K562 (cell line): Measurements from ENCODE around the gene TAF3. TPM values are rescaled to one million over a fixed set of nuclear protein-coding genes. Genes with fewer than 3 reads are reported as not detected.
A peak's percentile ranks its signal among the peaks of the same experiment; 100 is the strongest.

ENCODE experiments used
- BRCA1 ChIP-seq, 2 experiments: fragments of 450-650 bp in 1 of 2; sonication (generic) in 1 of 2; formaldehyde crosslinking in 1 of 2; IDR thresholded peaks; 2 replicates each; pipeline versions ENCODE4 v1.5.0 to v1.6.1; 2017 to 2020; ENCODE audit warnings: mild to moderate bottlenecking in 1 of 2, missing genetic modification reagents in 1 of 2
- ESRRA ChIP-seq: fragments of 450-650 bp; IDR thresholded peaks from 2 replicates; pipeline ENCODE4 v1.6.1; 2014; ENCODE audit warnings: low read depth, mild to moderate bottlenecking, moderate library complexity, borderline replicate concordance
- MYBL2 ChIP-seq, 2 experiments: fragments of 450-650 bp in 1 of 2; sonication (generic) in 1 of 2; formaldehyde crosslinking in 1 of 2; IDR thresholded peaks; 2 replicates each; pipeline versions ENCODE4 v1.6.1 to v1.8.1; 2017 to 2022; ENCODE audit warnings: borderline replicate concordance in 1 of 2, inconsistent platforms in 1 of 2, low read depth in 1 of 2, mild to moderate bottlenecking in 1 of 2, missing genetic modification reagents in 1 of 2, moderate library complexity in 1 of 2
- SAP30 ChIP-seq: fragments of 200-600 bp; sonication (generic); IDR thresholded peaks from 2 replicates; pipeline ENCODE4 v1.6.1; 2012; ENCODE audit warnings: borderline replicate concordance, low read depth, mild to moderate bottlenecking, moderate library complexity, low read length, control low read depth, inconsistent platforms; ENCODE audit not compliant: insufficient read depth, poor library complexity, severe bottlenecking
- YY1 ChIP-seq, 3 experiments: IDR thresholded peaks; 2 replicates each; pipeline ENCODE4 v1.6.1; 2011; ENCODE audit warnings: low read length in 2 of 3, mild to moderate bottlenecking in 2 of 3, moderate library complexity in 2 of 3, borderline replicate concordance in 1 of 3, control low read depth in 1 of 3, low read depth in 1 of 3; ENCODE audit not compliant: insufficient read depth in 3 of 3, insufficient replicate concordance in 2 of 3, control insufficient read depth in 1 of 3, insufficient read length in 1 of 3; ENCODE audit errors: extremely low read depth in 1 of 3
- polyA plus RNA-seq, 8 experiments: library from polyadenylated mRNA; depleted of rRNA in 4 of 8; stranded (reverse) in 5 of 8; unstranded in 3 of 8; fragments of >200 nt; fragmentation: Nextera tagmentation in 2 of 8; fragmentation: Illumina TruSeq in 1 of 8; extraction: Ambion mirVana in 2 of 8; extraction: Trizol in 1 of 8; gene quantifications; 2 replicates each; pipeline versions ENCODE4 v1.2.1 to v1.2.3, GENCODE V29; 2011 to 2014; ENCODE audit warnings: inconsistent platforms in 1 of 8, missing spikeins in 1 of 8
- total RNA-seq, 7 experiments: library from RNA; depleted of rRNA in 6 of 7; stranded (reverse); fragments of >200 nt in 6 of 7; fragmentation: Illumina TruSeq in 2 of 7; extraction: Trizol in 2 of 7; gene quantifications; 2 replicates each; pipeline versions ENCODE4 v1.2.1 to v1.2.3, GENCODE V29; 2011 to 2021; ENCODE audit warnings: low replicate concordance in 1 of 7
- TF ChIP-seq, protein P1 (sequence below): sonication (generic); formaldehyde crosslinking; IDR thresholded peaks from 2 replicates; pipeline ENCODE4 v1.8.0; 2022; ENCODE audit warnings: mild to moderate bottlenecking, missing genetic modification reagents
- TF ChIP-seq, protein P2 (sequence below): IDR thresholded peaks from 2 replicates; pipeline ENCODE4 v1.6.1; 2011; ENCODE audit warnings: borderline replicate concordance, low read depth, mild to moderate bottlenecking, moderate library complexity, low read length; ENCODE audit not compliant: insufficient read depth, poor library complexity, severe bottlenecking
- TF ChIP-seq, protein P3 (sequence below): fragments of 150-350 bp; IDR thresholded peaks from 2 replicates; pipeline ENCODE4 v1.6.1; 2014; ENCODE audit warnings: low read depth, mild to moderate bottlenecking, low read length, borderline replicate concordance
- TF ChIP-seq, protein P4 (sequence below): sonication (generic); formaldehyde crosslinking; IDR thresholded peaks from 2 replicates; pipeline ENCODE4 v1.8.0; 2023; ENCODE audit warnings: mild to moderate bottlenecking, missing genetic modification reagents

TAF3 gene
- total and polyA plus RNA-seq, 9 of the 15 experiments (the other 6 are each of a cell fraction or from before 2014, with no cell fraction given): 1.5 to 9.9 (median 4.1) TPM

DNA sequence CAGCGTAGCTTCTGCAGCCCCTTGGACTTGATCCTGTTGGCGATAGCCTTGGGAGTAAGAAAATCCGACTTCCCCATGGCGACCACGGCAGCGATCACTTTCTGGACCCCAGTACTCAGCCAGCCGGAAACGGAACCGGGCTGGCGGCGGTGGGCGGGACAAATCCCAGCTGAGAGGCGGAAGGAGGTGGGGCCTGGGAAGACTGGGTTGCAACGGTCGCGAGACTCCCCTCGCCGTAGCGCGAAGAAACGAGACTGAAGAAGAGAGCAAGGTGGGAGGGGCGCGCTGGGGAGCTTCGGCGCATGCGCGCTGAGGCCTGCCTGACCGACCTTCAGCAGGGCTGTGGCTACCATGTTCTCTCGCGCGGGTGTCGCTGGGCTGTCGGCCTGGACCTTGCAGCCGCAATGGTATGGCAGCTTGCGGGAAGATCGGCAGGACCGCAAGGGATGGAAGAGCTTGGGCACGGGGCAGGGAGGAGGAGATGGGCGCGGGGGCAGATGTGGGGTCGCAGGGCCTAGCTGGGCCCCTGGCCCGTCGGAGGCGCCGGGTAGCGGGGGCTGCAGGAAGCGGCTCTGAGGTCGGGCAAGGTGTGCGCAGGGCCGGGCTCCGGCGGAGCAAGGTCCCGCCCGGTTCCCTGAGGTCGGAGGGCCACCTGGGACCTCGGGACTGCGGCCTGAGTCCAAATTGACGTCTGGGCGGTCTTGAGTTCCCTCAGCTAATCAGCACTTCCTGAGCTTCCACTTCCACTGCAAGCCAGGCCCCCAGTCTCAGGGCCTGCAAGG, 30.3 kb upstream of the TAF3 start, which contains the start of the genes ATP5F1C and KIN (continued):
- TF ChIP-seq SAP30 (peak; percentile 1), YY1 (IDR thresholded peaks at IDR 0.05; ENCODE audit: borderline replicate concordance in 1 of 3, control insufficient read depth in 1 of 3, extremely low read depth in 1 of 3, insufficient read depth in 3 of 3, insufficient read length in 1 of 3, insufficient replicate concordance in 2 of 3, low read depth in 1 of 3, low read length in 2 of 3) (peak; percentile 13 to 82 (median 74)), MYBL2 (IDR thresholded peaks at IDR 0.05; ENCODE audit: low read depth) (no peak), MYBL2 (CRISPR knock-in tag; IDR thresholded peaks at IDR 0.05; ENCODE audit: borderline replicate concordance) (no peak), ESRRA (peak; percentile 86), BRCA1 (IDR thresholded peaks at IDR 0.05) (no peak), BRCA1 (CRISPR knock-in tag; IDR thresholded peaks at IDR 0.05) (no peak)
- TF ChIP-seq, protein P1, sequence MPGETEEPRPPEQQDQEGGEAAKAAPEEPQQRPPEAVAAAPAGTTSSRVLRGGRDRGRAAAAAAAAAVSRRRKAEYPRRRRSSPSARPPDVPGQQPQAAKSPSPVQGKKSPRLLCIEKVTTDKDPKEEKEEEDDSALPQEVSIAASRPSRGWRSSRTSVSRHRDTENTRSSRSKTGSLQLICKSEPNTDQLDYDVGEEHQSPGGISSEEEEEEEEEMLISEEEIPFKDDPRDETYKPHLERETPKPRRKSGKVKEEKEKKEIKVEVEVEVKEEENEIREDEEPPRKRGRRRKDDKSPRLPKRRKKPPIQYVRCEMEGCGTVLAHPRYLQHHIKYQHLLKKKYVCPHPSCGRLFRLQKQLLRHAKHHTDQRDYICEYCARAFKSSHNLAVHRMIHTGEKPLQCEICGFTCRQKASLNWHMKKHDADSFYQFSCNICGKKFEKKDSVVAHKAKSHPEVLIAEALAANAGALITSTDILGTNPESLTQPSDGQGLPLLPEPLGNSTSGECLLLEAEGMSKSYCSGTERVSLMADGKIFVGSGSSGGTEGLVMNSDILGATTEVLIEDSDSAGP: no peak
- TF ChIP-seq, protein P2, sequence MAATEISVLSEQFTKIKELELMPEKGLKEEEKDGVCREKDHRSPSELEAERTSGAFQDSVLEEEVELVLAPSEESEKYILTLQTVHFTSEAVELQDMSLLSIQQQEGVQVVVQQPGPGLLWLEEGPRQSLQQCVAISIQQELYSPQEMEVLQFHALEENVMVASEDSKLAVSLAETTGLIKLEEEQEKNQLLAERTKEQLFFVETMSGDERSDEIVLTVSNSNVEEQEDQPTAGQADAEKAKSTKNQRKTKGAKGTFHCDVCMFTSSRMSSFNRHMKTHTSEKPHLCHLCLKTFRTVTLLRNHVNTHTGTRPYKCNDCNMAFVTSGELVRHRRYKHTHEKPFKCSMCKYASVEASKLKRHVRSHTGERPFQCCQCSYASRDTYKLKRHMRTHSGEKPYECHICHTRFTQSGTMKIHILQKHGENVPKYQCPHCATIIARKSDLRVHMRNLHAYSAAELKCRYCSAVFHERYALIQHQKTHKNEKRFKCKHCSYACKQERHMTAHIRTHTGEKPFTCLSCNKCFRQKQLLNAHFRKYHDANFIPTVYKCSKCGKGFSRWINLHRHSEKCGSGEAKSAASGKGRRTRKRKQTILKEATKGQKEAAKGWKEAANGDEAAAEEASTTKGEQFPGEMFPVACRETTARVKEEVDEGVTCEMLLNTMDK: no peak
- TF ChIP-seq, protein P3, sequence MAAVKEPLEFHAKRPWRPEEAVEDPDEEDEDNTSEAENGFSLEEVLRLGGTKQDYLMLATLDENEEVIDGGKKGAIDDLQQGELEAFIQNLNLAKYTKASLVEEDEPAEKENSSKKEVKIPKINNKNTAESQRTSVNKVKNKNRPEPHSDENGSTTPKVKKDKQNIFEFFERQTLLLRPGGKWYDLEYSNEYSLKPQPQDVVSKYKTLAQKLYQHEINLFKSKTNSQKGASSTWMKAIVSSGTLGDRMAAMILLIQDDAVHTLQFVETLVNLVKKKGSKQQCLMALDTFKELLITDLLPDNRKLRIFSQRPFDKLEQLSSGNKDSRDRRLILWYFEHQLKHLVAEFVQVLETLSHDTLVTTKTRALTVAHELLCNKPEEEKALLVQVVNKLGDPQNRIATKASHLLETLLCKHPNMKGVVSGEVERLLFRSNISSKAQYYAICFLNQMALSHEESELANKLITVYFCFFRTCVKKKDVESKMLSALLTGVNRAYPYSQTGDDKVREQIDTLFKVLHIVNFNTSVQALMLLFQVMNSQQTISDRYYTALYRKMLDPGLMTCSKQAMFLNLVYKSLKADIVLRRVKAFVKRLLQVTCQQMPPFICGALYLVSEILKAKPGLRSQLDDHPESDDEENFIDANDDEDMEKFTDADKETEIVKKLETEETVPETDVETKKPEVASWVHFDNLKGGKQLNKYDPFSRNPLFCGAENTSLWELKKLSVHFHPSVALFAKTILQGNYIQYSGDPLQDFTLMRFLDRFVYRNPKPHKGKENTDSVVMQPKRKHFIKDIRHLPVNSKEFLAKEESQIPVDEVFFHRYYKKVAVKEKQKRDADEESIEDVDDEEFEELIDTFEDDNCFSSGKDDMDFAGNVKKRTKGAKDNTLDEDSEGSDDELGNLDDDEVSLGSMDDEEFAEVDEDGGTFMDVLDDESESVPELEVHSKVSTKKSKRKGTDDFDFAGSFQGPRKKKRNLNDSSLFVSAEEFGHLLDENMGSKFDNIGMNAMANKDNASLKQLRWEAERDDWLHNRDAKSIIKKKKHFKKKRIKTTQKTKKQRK: no peak
- TF ChIP-seq, protein P4, sequence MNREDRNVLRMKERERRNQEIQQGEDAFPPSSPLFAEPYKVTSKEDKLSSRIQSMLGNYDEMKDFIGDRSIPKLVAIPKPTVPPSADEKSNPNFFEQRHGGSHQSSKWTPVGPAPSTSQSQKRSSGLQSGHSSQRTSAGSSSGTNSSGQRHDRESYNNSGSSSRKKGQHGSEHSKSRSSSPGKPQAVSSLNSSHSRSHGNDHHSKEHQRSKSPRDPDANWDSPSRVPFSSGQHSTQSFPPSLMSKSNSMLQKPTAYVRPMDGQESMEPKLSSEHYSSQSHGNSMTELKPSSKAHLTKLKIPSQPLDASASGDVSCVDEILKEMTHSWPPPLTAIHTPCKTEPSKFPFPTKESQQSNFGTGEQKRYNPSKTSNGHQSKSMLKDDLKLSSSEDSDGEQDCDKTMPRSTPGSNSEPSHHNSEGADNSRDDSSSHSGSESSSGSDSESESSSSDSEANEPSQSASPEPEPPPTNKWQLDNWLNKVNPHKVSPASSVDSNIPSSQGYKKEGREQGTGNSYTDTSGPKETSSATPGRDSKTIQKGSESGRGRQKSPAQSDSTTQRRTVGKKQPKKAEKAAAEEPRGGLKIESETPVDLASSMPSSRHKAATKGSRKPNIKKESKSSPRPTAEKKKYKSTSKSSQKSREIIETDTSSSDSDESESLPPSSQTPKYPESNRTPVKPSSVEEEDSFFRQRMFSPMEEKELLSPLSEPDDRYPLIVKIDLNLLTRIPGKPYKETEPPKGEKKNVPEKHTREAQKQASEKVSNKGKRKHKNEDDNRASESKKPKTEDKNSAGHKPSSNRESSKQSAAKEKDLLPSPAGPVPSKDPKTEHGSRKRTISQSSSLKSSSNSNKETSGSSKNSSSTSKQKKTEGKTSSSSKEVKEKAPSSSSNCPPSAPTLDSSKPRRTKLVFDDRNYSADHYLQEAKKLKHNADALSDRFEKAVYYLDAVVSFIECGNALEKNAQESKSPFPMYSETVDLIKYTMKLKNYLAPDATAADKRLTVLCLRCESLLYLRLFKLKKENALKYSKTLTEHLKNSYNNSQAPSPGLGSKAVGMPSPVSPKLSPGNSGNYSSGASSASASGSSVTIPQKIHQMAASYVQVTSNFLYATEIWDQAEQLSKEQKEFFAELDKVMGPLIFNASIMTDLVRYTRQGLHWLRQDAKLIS (CRISPR knock-in tag): 0 out of 2 replicates have a peak, but pooled peaks have one; percentile 70
